AG04449 (cell line): ENCODE measurements around the gene USHBP1.
"Not testable (repeated sequence)": the region's sequence is repeated elsewhere in the genome, so short reads cannot be mapped to it uniquely, and the experiment has no call there.

Experiments
- CTCF ChIA-PET: fragments of 350-600 bp; formaldehyde crosslinking; extraction: SDS; loops from one replicate; lab custom pipeline; 2021; ENCODE audit warnings: antibody characterized with exemption; lab: Yijun Ruan, JAX
- POLR2A ChIA-PET: fragments of 400-600, 350-600 bp; formaldehyde crosslinking; extraction: SDS; loops from one replicate; lab custom pipeline; 2020; ENCODE audit warnings: antibody characterized with exemption, inconsistent platforms; lab: Yijun Ruan, JAX
- DNase-seq: peaks from one replicate; pipeline ENCODE4 v3.0.0-alpha.2; 2010; ENCODE audit warnings: low read depth, low spot score
- H3K4me3 ChIP-seq: 2 replicates; pipeline ENCODE4 v1.5.1; 2011; ENCODE audit warnings: low read depth, mild to moderate bottlenecking, control low read depth, low read length
- CTCF ChIP-seq: IDR thresholded peaks from one replicate; pipeline ENCODE4 v1.5.1; 2011; ENCODE audit warnings: mild to moderate bottlenecking, moderate library complexity, low read length, control low read depth, inconsistent platforms; ENCODE audit not compliant: insufficient read depth; ENCODE audit errors: missing control alignments

Gene USHBP1

GRCh38 chr19:17282488-17283125, 18.1 kb upstream of the USHBP1 start:
- no peak for DNase-seq
- peak overlapping the region; percentile 45 for H3K4me3 ChIP-seq
- POLR2A ChIA-PET, result no interaction called here
- CTCF ChIA-PET, result interaction anchor here (0.8 to 6.9 kb wide), 28 partner anchors 9 to 510 kb away, joined by 3 to 80 read pairs (median 4); partner anchors contain the start of genes BABAM1, MRPL34, OCEL1 and USHBP1
- peak; percentile 98 for TF ChIP-seq CTCF

- DNase-seq, result no peak
These were observed 17.1 kb upstream of the USHBP1 start, which contains the start of gene ANKLE1 for GRCh38 chr19:17281391-17282304. Gene ANKLE1 (plus strand): TSS chr19:17281901. CDS start chr19:17281921, 20 bp downstream.

GRCh38 chr19:17279436-17279835, 14.9 kb upstream of the USHBP1 start:
- ChIA-PET POLR2A (no interaction called here), CTCF (interaction anchor here (1.0 to 6.9 kb wide), 5 partner anchors 9 to 213 kb away, joined by 4 to 80 read pairs (median 7); no protein-coding TSS in a partner anchor)
- no peak overlapping the region for H3K4me3 ChIP-seq
- no peak for TF ChIP-seq CTCF
- no peak for DNase-seq

More at GRCh38 chr19:17281391-17282304, 17.1 kb upstream of the USHBP1 start, which contains the start of gene ANKLE1:
- ChIA-PET POLR2A (interaction anchor here (1.1 kb wide), 1 partner anchor 22 kb away, joined by 3 read pairs; the partner anchor contains the start of gene ABHD8), CTCF (interaction anchor here (0.7 to 6.9 kb wide), 29 partner anchors 9 to 220 kb away, joined by 3 to 80 read pairs (median 4); partner anchors contain the start of genes BABAM1, MRPL34, OCEL1 and USHBP1)
- peak within 1 kb of the TSS; percentile 45 for H3K4me3 ChIP-seq
- TF ChIP-seq CTCF, result no peak

GRCh38 chr19:17275441-17276175, 11.1 kb upstream of the USHBP1 start:
- no peak for DNase-seq
- ChIA-PET POLR2A (no interaction called here), CTCF (interaction anchor here (1.5 kb wide), 1 partner anchor 15 kb away, joined by 3 read pairs; no protein-coding TSS in a partner anchor)

GRCh38 chr19:17274892-17275291, 10.3 kb upstream of the USHBP1 start:
- DNase-seq, POLR2A ChIA-PET, CTCF ChIA-PET, H3K4me3 ChIP-seq: not testable (repeated sequence)

More at GRCh38 chr19:17275441-17276175, 11.1 kb upstream of the USHBP1 start:
- H3K4me3 ChIP-seq, result no peak overlapping the region
- TF ChIP-seq CTCF, result no peak

- DNase-seq, result no peak
- POLR2A ChIA-PET, result no interaction called here
- CTCF ChIA-PET, result interaction anchor here (0.9 to 2.1 kb wide), 3 partner anchors 14 to 37 kb away, joined by 3 to 16 read pairs (median 3); partner anchors contain the start of gene MRPL34
- H3K4me3 ChIP-seq, result no peak overlapping the region; the same call in 1 of the 2 replicates
- TF ChIP-seq CTCF, result no peak
These were observed 4.2 kb upstream of the USHBP1 start for GRCh38 chr19:17268754-17269153.
